HEK293T (cell line): Measurements from ENCODE around the gene SH2B2.
A peak's percentile ranks its signal among the peaks of the same experiment; 100 is the strongest.

ENCODE experiments used
- CTCF ChIA-PET: fragments of 350-600 bp; formaldehyde crosslinking; extraction: SDS; loops from one replicate; lab custom pipeline; 2021; ENCODE audit warnings: antibody characterized with exemption, inconsistent platforms; lab: Yijun Ruan, JAX
- POLR2A ChIA-PET: fragments of 350-600 bp; formaldehyde crosslinking; extraction: SDS; loops from one replicate; lab custom pipeline; 2020; ENCODE audit warnings: antibody characterized with exemption, inconsistent platforms; lab: Yijun Ruan, JAX
- DNase-seq: peaks from one replicate; pipeline ENCODE4 v3.0.0; 2012; ENCODE audit warnings: mixed read lengths; ENCODE audit errors: extremely low spot score
- ARNT ChIP-seq: fragments of 450-650 bp; IDR thresholded peaks from 2 replicates; pipeline ENCODE4 v1.6.1; 2017; ENCODE audit warnings: mild to moderate bottlenecking
- BHLHE40 ChIP-seq: fragments of 450-650 bp; IDR thresholded peaks from 2 replicates; pipeline ENCODE4 v1.6.1; 2016; ENCODE audit warnings: mild to moderate bottlenecking, moderate library complexity, borderline replicate concordance
- CTBP1 ChIP-seq: fragments of 450-650 bp; IDR thresholded peaks from 2 replicates; pipeline ENCODE4 v1.6.1; 2016; ENCODE audit warnings: borderline replicate concordance
- ELF4 ChIP-seq: fragments of 450-650 bp; IDR thresholded peaks from 2 replicates; pipeline ENCODE4 v1.6.1; 2017; ENCODE audit warnings: antibody characterized with exemption
- FOXA1 ChIP-seq: fragments of 450-650 bp; IDR thresholded peaks from 2 replicates; pipeline ENCODE4 v1.6.1; 2016; ENCODE audit warnings: mild to moderate bottlenecking
- FOXK2 ChIP-seq: fragments of 450-650 bp; IDR thresholded peaks from 2 replicates; pipeline ENCODE4 v1.6.1; 2016; ENCODE audit warnings: mild to moderate bottlenecking
- FOXM1 ChIP-seq: fragments of 450-650 bp; IDR thresholded peaks from 2 replicates; pipeline ENCODE4 v1.6.1; 2017; ENCODE audit warnings: mild to moderate bottlenecking, borderline replicate concordance
- HDGF ChIP-seq: fragments of 450-650 bp; IDR thresholded peaks from 2 replicates; pipeline ENCODE4 v1.6.1; 2017; ENCODE audit warnings: antibody characterized with exemption, borderline replicate concordance
- L3MBTL2 ChIP-seq: fragments of 450-650 bp; conservative IDR thresholded peaks from 2 replicates; pipeline ENCODE4 v1.6.1; 2016; ENCODE audit warnings: mild to moderate bottlenecking
- LEF1 ChIP-seq: fragments of 450-650 bp; IDR thresholded peaks from 2 replicates; pipeline ENCODE4 v1.6.1; 2017; ENCODE audit warnings: mild to moderate bottlenecking, borderline replicate concordance
- NFRKB ChIP-seq: fragments of 450-650 bp; IDR thresholded peaks from 2 replicates; pipeline ENCODE4 v1.6.1; 2016; ENCODE audit warnings: mild to moderate bottlenecking, moderate library complexity
- PKNOX1 ChIP-seq: fragments of 450-650 bp; IDR thresholded peaks from 2 replicates; pipeline ENCODE4 v1.6.1; 2016
- SP1 ChIP-seq: fragments of 450-650 bp; IDR thresholded peaks from 2 replicates; pipeline ENCODE4 v1.6.1; 2017
- SUZ12 ChIP-seq: fragments of 450-650 bp; IDR thresholded peaks from 2 replicates; pipeline ENCODE4 v1.6.1; 2016; ENCODE audit warnings: mild to moderate bottlenecking
- TARDBP ChIP-seq: fragments of 450-650 bp; IDR thresholded peaks from 2 replicates; pipeline ENCODE4 v1.6.1; 2016
- ZNF384 ChIP-seq: fragments of 450-650 bp; IDR thresholded peaks from 2 replicates; pipeline ENCODE4 v1.6.1; 2016

The SH2B2 gene

GRCh38 chr7:102272075-102272916 is 14.4 kb upstream of the SH2B2 start:
- DNase-seq, result peak; percentile 85
- ChIA-PET CTCF (interaction anchor here (0.6 to 2.1 kb wide), 2 partner anchors 28 to 729 kb away, joined by 3 to 7 read pairs; no protein-coding TSS in a partner anchor), POLR2A (no interaction called here)
- TF ChIP-seq FOXK2, result no peak

- DNase-seq, result no peak
- TF ChIP-seq ZNF384 (no peak), FOXM1 (no peak)
- ChIA-PET CTCF (interaction anchor here (2.1 kb wide), 1 partner anchor 730 kb away, joined by 7 read pairs; no protein-coding TSS in a partner anchor), POLR2A (no interaction called here)
Observed at GRCh38 chr7:102272917-102273748, 13.5 kb upstream of the SH2B2 start.

GRCh38 chr7:102273749-102274712 is 12.6 kb upstream of the SH2B2 start:
- ChIA-PET CTCF (interaction anchor here (2.1 kb wide), 1 partner anchor 731 kb away, joined by 7 read pairs; no protein-coding TSS in a partner anchor), POLR2A (no interaction called here)
- DNase-seq, result no peak
- TF ChIP-seq BHLHE40 (no peak), FOXM1 (no peak), FOXA1 (no peak)

- TF ChIP-seq LEF1 (no peak), SP1 (no peak), ELF4 (no peak), TARDBP (no peak), SUZ12 (no peak), L3MBTL2 (no peak), HDGF (no peak), FOXM1 (no peak), FOXK2 (no peak), ZNF384 (no peak), ARNT (no peak), FOXA1 (no peak), NFRKB (no peak), BHLHE40 (no peak), PKNOX1 (no peak), CTBP1 (no peak)
- ChIA-PET CTCF (interaction anchor here (0.6 kb wide), 1 partner anchor 373 kb away, joined by 3 read pairs; no protein-coding TSS in a partner anchor), POLR2A (no interaction called here)
- no peak for DNase-seq
Observed at GRCh38 chr7:102275123-102275703, 11.5 kb upstream of the SH2B2 start.

- no peak for DNase-seq
- POLR2A ChIA-PET, result no interaction called here
- CTCF ChIA-PET, result interaction anchor here (0.6 to 1.5 kb wide), 2 partner anchors 114 to 526 kb away, joined by 3 read pairs; no protein-coding TSS in a partner anchor
- TF ChIP-seq LEF1 (no peak), TARDBP (no peak), HDGF (no peak), NFRKB (no peak), ZNF384 (no peak)
Observed at GRCh38 chr7:102277901-102278300, 8.8 kb upstream of the SH2B2 start.

- TF ChIP-seq SP1 (no peak), HDGF (no peak), FOXM1 (no peak; the same call in 1 of the 2 replicates), ELF4 (no peak), L3MBTL2 (no peak), FOXA1 (no peak), LEF1 (no peak), FOXK2 (no peak), ZNF384 (no peak)
- ChIA-PET POLR2A (no interaction called here), CTCF (interaction anchor here (0.6 to 2.1 kb wide), 4 partner anchors 110 to 176 kb away, joined by 3 to 10 read pairs (median 6); no protein-coding TSS in a partner anchor)
- peak; percentile 84 for DNase-seq
Observed at GRCh38 chr7:102279537-102280400, 6.9 kb upstream of the SH2B2 start.
